DMS79 (cell line): ENCODE measurements around the gene SLC9C1.

Experiments
- DNase-seq: peaks from one replicate; lab custom pipeline; 2025; lab: John Stamatoyannopoulos, UW

Gene SLC9C1

GRCh38 chr3:112131111-112131510 lies 162.9 kb downstream of the SLC9C1 start:
- DNase-seq: no peak

GRCh38 chr3:112130638-112130993 lies 163.4 kb downstream of the SLC9C1 start:
- no peak for DNase-seq

- no peak for DNase-seq
Measured at GRCh38 chr3:112129925-112130637, 163.9 kb downstream of the SLC9C1 start.

GRCh38 chr3:112128843-112129727 lies 164.9 kb downstream of the SLC9C1 start:
- DNase-seq: no peak

- no peak for DNase-seq
Measured at GRCh38 chr3:112127522-112128494, 166.2 kb downstream of the SLC9C1 start.

- no peak for DNase-seq
Measured at GRCh38 chr3:112126511-112126911, 167.5 kb downstream of the SLC9C1 start.

- DNase-seq: no peak
Measured at GRCh38 chr3:112124907-112125607, 169.0 kb downstream of the SLC9C1 start.

GRCh38 chr3:112123548-112123947 lies 170.5 kb downstream of the SLC9C1 start:
- DNase-seq: no peak

GRCh38 chr3:112122870-112123269 lies 171.1 kb downstream of the SLC9C1 start:
- no peak for DNase-seq

- DNase-seq: no peak
Measured at GRCh38 chr3:112121577-112122547, 172.2 kb downstream of the SLC9C1 start.

- DNase-seq: no peak
Measured at GRCh38 chr3:112119962-112120836, 173.8 kb downstream of the SLC9C1 start.

GRCh38 chr3:112117841-112118571 lies 176.0 kb downstream of the SLC9C1 start:
- DNase-seq: no peak

- no peak for DNase-seq
Measured at GRCh38 chr3:112117415-112117814, 176.6 kb downstream of the SLC9C1 start.

- no peak for DNase-seq
Measured at GRCh38 chr3:112116748-112117186, 177.2 kb downstream of the SLC9C1 start.

GRCh38 chr3:112115806-112116383 lies 178.1 kb downstream of the SLC9C1 start:
- no peak for DNase-seq

GRCh38 chr3:112115161-112115739 lies 178.8 kb downstream of the SLC9C1 start:
- no peak for DNase-seq

GRCh38 chr3:112114576-112115160 lies 179.3 kb downstream of the SLC9C1 start:
- no peak for DNase-seq
